DND-41 (cell line): ENCODE data around the gene NAPA.

Experiments
- CTCF ChIP-seq: IDR thresholded peaks from 2 replicates; pipeline ENCODE4 v1.5.1; 2012; ENCODE audit warnings: borderline replicate concordance, low read length, moderate library complexity, mild to moderate bottlenecking; ENCODE audit not compliant: poor library complexity, severe bottlenecking; ENCODE audit errors: extremely low read depth
- EZH2 ChIP-seq: IDR thresholded peaks from 3 replicates; pipeline ENCODE4 v1.6.1; 2012; ENCODE audit warnings: borderline replicate concordance, low read depth, mild to moderate bottlenecking, moderate library complexity, low read length, inconsistent platforms; ENCODE audit not compliant: severe bottlenecking

GRCh38 chr19:47444388-47444821 is 70.5 kb downstream of the NAPA start:
- TF ChIP-seq CTCF = no peak
- no peak for TF ChIP-seq EZH2
